ENCODE data around the gene OGDHL. TPM values are rescaled to one million over a fixed set of nuclear protein-coding genes. Genes with fewer than 3 reads are reported as not detected.
A peak's percentile ranks its signal among the peaks of the same experiment; 100 is the strongest.

Gene OGDHL
- total RNA-seq, 1 experiment from 2014 or later, result 21.4 TPM

GRCh38 chr10:49791100-49791499 lies 29.0 kb upstream of the OGDHL start:
- no peaks in the 10 kb centered on the region for H3K36me3 ChIP-seq (ENCODE audit: control insufficient read depth, insufficient read depth, low read length)
- Mint-ChIP-seq H3K27me3 (ENCODE audit: insufficient read depth, unreplicated experiment) (no peaks in the 10 kb centered on the region), H3K27ac (ENCODE audit: unreplicated experiment) (no peak overlapping the region), H3K4me3 (ENCODE audit: unreplicated experiment) (no peak overlapping the region), H3K4me1 (ENCODE audit: low read depth, unreplicated experiment) (peaks cover 13% of the 10 kb centered on the region), H3K36me3 (ENCODE audit: insufficient read depth, unreplicated experiment) (no peaks in the 10 kb centered on the region), H3K9me3 (ENCODE audit: unreplicated experiment) (no peaks in the 10 kb centered on the region)
- no peaks in the 10 kb centered on the region for H3K27me3 ChIP-seq (replicated peaks; ENCODE audit: control insufficient read depth, insufficient read depth, low read length)
- H3K4me3 ChIP-seq (ENCODE audit: low read depth, low read length), result no peak overlapping the region
- ChIA-PET CTCF (interaction anchor here (1.1 kb wide), 1 partner anchor 198 kb away, joined by 4 read pairs; no protein-coding TSS in a partner anchor), POLR2A (no interaction called here)
- TF ChIP-seq CTCF (IDR thresholded peaks at IDR 0.05; ENCODE audit: insufficient read depth in 1 of 2, low read depth in 1 of 2, low read length in 1 of 2, severe bottlenecking in 1 of 2, unreplicated experiment in 1 of 2), result no peak
- no TSS peak for BruUV-seq (replicated peaks)
- intact Hi-C loops (cut with micrococcal nuclease; ENCODE audit: unreplicated experiment), result no loop called here
- DNase-seq, result no peak
- peaks cover 14% of the 10 kb centered on the region for H3K4me1 ChIP-seq
- H3K9me3 ChIP-seq, result no peaks in the 10 kb centered on the region

GRCh38 chr10:49784681-49785080 lies 22.6 kb upstream of the OGDHL start:
- Histone ChIP-seq H3K36me3 (ENCODE audit: control insufficient read depth, insufficient read depth, low read length) (no peaks in the 10 kb centered on the region), H3K4me1 (peaks cover 6% of the 10 kb centered on the region), H3K9me3 (no peaks in the 10 kb centered on the region), H3K4me3 (ENCODE audit: low read depth, low read length) (no peak overlapping the region), H3K27me3 (replicated peaks; ENCODE audit: control insufficient read depth, insufficient read depth, low read length) (no peaks in the 10 kb centered on the region)
- ChIA-PET CTCF (interaction anchor here (1.5 kb wide), 1 partner anchor 192 kb away, joined by 4 read pairs; no protein-coding TSS in a partner anchor), POLR2A (no interaction called here)
- Mint-ChIP-seq H3K4me3 (ENCODE audit: unreplicated experiment) (no peak overlapping the region), H3K27me3 (ENCODE audit: insufficient read depth, unreplicated experiment) (peaks cover 6% of the 10 kb centered on the region), H3K36me3 (ENCODE audit: insufficient read depth, unreplicated experiment) (no peaks in the 10 kb centered on the region), H3K9me3 (ENCODE audit: unreplicated experiment) (no peaks in the 10 kb centered on the region), H3K4me1 (ENCODE audit: low read depth, unreplicated experiment) (peaks cover under 1% of the 10 kb centered on the region), H3K27ac (ENCODE audit: unreplicated experiment) (no peak overlapping the region)
- no peak for DNase-seq
- no TSS peak for BruUV-seq (replicated peaks)
- no peak for TF ChIP-seq CTCF (IDR thresholded peaks at IDR 0.05; ENCODE audit: insufficient read depth in 1 of 2, low read depth in 1 of 2, low read length in 1 of 2, severe bottlenecking in 1 of 2, unreplicated experiment in 1 of 2)
- intact Hi-C loops (cut with micrococcal nuclease; ENCODE audit: unreplicated experiment), result no loop called here

- Histone ChIP-seq H3K4me1 (no peaks in the 10 kb centered on the region), H3K9me3 (no peaks in the 10 kb centered on the region), H3K27me3 (replicated peaks; ENCODE audit: control insufficient read depth, insufficient read depth, low read length) (no peaks in the 10 kb centered on the region), H3K4me3 (ENCODE audit: low read depth, low read length) (no peak overlapping the region), H3K36me3 (ENCODE audit: control insufficient read depth, insufficient read depth, low read length) (no peaks in the 10 kb centered on the region)
- BruUV-seq (replicated peaks), result no TSS peak
- Mint-ChIP-seq H3K9me3 (ENCODE audit: unreplicated experiment) (no peaks in the 10 kb centered on the region), H3K4me1 (ENCODE audit: low read depth, unreplicated experiment) (no peaks in the 10 kb centered on the region), H3K27ac (ENCODE audit: unreplicated experiment) (no peak overlapping the region), H3K4me3 (ENCODE audit: unreplicated experiment) (no peak overlapping the region), H3K27me3 (ENCODE audit: insufficient read depth, unreplicated experiment) (peaks cover 6% of the 10 kb centered on the region), H3K36me3 (ENCODE audit: insufficient read depth, unreplicated experiment) (no peaks in the 10 kb centered on the region)
- DNase-seq, result peak; percentile 62 to 63
- ChIA-PET CTCF (no interaction called here), POLR2A (no interaction called here)
- peak; percentile 43 to 45 for TF ChIP-seq CTCF (IDR thresholded peaks at IDR 0.05; ENCODE audit: insufficient read depth in 1 of 2, low read depth in 1 of 2, low read length in 1 of 2, severe bottlenecking in 1 of 2, unreplicated experiment in 1 of 2)
- intact Hi-C loops (cut with micrococcal nuclease; ENCODE audit: unreplicated experiment), result loop anchor here (1.0 kb wide), 1 partner anchor 189 kb away; no protein-coding TSS in a partner anchor
Measured at GRCh38 chr10:49783645-49784044, 21.5 kb upstream of the OGDHL start.
